ENCODE results near the gene FRAT1.
"Not testable (repeated sequence)": the region's sequence is repeated elsewhere in the genome, so short reads cannot be mapped to it uniquely, and the experiment has no call there.

Gene FRAT1, protein sequence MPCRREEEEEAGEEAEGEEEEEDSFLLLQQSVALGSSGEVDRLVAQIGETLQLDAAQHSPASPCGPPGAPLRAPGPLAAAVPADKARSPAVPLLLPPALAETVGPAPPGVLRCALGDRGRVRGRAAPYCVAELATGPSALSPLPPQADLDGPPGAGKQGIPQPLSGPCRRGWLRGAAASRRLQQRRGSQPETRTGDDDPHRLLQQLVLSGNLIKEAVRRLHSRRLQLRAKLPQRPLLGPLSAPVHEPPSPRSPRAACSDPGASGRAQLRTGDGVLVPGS

GRCh38 chr10:97318772-97319651, at the start of gene FRAT1:
Gene FRAT1 (plus strand): TSS chr10:97319271. CDS start chr10:97319454, 183 bp downstream.
- DNase-seq = peak; percentile 78 to 98 (median 89)
- intact Hi-C loops (cut with DNase I) = loop anchor here (1.0 to 5.0 kb wide), 3 partner anchors 15 to 37 kb away; partner anchors contain the start of genes ARHGAP19 and FRAT2

DNA sequence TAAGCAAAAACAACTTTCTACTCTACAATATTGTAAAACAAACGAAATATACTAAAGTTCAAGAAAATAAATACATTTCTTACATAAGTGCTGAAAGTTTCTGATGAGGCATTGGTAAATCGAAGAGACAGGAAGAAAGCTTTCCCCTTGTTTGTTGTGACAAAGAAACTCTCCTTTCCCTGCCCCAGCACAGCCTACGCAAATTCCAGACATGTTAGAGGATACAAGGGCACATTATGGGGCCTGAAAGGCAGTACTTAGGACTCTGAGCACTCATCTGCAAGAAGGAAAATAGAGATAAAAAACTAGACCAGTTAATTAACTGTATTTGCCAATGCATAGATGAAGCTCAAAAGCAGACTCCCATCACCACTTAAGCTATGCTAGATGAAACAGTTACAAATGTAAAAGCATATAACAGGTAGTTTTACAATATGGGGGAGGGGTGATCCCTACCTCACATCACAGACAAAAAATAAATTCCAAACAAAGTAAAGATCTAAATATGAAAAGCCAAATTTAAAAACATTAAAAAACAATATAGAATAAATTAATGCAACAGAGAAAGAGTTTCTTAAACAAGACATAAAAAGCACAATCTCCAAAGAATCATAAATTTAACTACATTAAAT, 48.4 kb upstream of the FRAT1 start:
- no peak for DNase-seq
- intact Hi-C loops (cut with DNase I) = no loop called here

GRCh38 chr10:97273700-97274099, 45.4 kb upstream of the FRAT1 start:
- intact Hi-C loops (cut with DNase I) = no loop called here
- no peak for DNase-seq

DNA sequence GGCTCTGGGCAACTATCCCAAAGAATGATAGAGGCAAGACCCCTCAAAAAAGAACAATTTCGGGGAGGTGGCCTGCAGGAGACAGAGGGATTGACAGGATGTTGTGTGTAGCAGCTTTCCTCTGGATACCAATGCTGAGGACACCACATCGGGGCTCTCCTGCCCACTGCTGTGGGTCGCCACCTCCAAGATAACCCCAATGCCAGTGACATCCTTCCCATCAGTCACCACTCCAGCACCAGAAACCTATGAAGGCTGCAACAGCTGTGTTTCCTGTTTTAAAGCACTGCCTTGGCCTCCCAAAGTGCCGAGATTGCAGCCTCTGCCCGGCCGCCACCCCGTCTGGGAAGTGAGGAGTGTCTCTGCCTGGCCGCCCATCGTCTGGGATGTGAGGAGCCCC, 44.2 kb upstream of the FRAT1 start:
- intact Hi-C loops (cut with DNase I) = no loop called here
- DNase-seq = no peak

GRCh38 chr10:97277551-97277950, 41.5 kb upstream of the FRAT1 start:
- DNase-seq = no peak
- intact Hi-C loops (cut with DNase I) = no loop called here

DNA sequence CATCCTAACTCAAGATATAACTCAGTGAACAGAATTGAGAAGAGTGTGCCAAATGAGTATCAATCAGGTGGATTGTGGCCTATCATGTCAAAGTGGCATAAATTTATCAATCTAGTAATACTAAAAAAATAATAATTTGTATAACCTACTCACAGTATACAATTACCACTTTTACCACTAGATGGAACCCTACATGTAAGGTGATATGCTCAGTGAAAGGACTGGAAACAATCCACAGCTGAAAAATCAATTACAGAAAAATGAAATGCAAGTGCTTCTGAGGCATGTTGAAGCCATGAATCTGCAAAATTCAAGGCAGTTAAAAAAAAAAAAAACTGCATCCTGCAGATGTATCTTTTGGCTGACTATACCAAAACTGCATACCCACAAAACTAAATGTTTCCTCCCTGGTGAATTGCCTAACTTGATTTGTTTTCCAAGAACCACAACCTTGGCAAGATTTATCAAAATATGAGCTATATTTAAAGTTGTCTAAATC, 40.5 kb upstream of the FRAT1 start:
- intact Hi-C loops (cut with DNase I) = loop anchor here (2.0 kb wide), 1 partner anchor 54 kb away; no protein-coding TSS in a partner anchor
- no peak for DNase-seq

DNA sequence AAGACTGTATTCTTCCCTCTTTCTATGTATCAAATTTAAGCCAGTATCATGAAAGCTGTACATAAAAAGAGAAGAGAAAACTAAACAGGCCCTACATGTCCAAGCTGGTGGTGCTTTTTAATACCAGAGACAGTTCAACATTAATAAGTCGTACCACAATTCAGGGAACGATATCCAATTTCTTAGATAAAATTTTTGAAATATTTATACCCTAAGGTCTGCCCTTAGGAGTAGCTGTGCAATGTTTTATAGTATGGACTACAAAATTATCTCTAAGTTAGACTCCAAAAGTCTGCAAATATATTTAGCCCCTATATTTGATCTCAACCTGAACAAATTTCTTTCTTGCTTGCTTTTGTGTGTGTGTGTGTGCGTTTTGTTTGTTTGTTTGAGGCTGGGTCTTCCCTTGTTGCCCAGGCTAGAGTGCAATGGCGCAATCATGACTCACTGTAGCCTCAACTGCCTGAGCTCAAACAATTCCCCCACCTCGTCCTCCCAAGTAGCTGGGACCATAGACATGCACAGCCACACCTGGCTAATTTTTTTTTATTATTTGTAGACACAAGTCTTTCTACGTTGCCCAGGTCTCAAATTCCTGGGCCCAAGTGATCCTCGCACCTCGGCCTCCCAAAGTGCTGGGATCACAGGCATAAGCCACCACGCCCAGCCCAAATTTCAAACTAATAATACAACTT, 39.8 kb upstream of the FRAT1 start:
- intact Hi-C loops (cut with DNase I) = loop anchor here (2.0 kb wide), 1 partner anchor 54 kb away; no protein-coding TSS in a partner anchor
- DNase-seq = no peak

- no peak for DNase-seq
- intact Hi-C loops (cut with DNase I) = loop anchor here (5.0 kb wide), 1 partner anchor 37 kb away; the partner anchor contains the start of gene FRAT1
Measured at GRCh38 chr10:97280783-97281182, 38.3 kb upstream of the FRAT1 start.

GRCh38 chr10:97290076-97290475, 29.0 kb upstream of the FRAT1 start:
- not testable (repeated sequence) for DNase-seq
- intact Hi-C loops (cut with DNase I) = loop anchor here (5.0 kb wide), 1 partner anchor 42 kb away; the partner anchor contains the start of gene FRAT2

DNA sequence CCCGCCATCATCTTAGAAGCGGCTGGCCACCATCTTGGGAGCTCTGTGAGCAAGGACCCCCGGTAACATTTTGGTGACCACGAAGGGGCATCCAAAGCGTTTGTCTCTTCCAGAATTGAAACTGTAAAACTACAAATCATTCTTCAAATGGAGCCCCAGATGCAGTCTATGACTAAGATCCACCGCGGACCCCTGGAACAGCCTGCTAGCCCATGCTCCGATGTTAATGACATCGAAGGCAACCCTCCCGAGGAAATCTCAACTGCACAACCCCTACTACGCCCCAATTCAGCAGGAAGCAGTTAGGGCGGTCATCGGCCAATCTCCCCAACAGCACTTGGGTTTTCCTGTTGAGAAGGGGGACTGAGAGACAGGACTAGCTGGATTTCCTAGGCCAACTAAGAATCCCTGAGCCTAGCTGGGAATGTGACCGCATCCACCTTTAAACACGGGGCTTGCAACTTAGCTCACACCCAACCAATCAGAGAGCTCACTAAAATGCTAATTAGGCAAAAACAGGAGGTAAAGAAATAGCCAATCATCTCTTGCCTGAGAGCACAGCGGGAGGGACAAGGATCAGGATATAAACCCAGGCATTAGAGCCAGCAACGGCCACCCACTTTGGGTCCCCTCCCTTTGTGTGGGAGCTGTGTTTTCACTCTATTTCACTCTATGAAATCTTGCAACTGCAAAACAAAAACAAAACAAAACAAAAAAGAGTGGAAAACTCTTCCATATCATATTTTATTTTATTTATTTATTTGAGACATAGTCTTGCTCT, 28.3 kb upstream of the FRAT1 start:
- DNase-seq = not testable (repeated sequence)
- intact Hi-C loops (cut with DNase I) = loop anchor here (5.0 kb wide), 1 partner anchor 42 kb away; the partner anchor contains the start of gene FRAT2

GRCh38 chr10:97291357-97292096, 27.5 kb upstream of the FRAT1 start:
- intact Hi-C loops (cut with DNase I) = loop anchor here (2.0 to 5.0 kb wide), 2 partner anchors 27 to 41 kb away; partner anchors contain the start of genes FRAT1 and FRAT2

GRCh38 chr10:97292097-97292861, 26.8 kb upstream of the FRAT1 start, which contains the start of gene ARHGAP19:
Gene ARHGAP19 (minus strand): TSS chr10:97292637. CDS start chr10:97292627, 10 bp downstream.
- peak; percentile 87 to 99 (median 92) for DNase-seq
- intact Hi-C loops (cut with DNase I) = loop anchor here (2.0 to 5.0 kb wide), 2 partner anchors 27 to 40 kb away; partner anchors contain the start of genes FRAT1 and FRAT2

More at GRCh38 chr10:97291357-97292096, 27.5 kb upstream of the FRAT1 start:
- no peak for DNase-seq

- DNase-seq = no peak
- intact Hi-C loops (cut with DNase I) = loop anchor here (2.0 to 5.0 kb wide), 2 partner anchors 26 to 39 kb away; partner anchors contain the start of genes FRAT1 and FRAT2
Measured at GRCh38 chr10:97292862-97293198, 26.2 kb upstream of the FRAT1 start.

DNA sequence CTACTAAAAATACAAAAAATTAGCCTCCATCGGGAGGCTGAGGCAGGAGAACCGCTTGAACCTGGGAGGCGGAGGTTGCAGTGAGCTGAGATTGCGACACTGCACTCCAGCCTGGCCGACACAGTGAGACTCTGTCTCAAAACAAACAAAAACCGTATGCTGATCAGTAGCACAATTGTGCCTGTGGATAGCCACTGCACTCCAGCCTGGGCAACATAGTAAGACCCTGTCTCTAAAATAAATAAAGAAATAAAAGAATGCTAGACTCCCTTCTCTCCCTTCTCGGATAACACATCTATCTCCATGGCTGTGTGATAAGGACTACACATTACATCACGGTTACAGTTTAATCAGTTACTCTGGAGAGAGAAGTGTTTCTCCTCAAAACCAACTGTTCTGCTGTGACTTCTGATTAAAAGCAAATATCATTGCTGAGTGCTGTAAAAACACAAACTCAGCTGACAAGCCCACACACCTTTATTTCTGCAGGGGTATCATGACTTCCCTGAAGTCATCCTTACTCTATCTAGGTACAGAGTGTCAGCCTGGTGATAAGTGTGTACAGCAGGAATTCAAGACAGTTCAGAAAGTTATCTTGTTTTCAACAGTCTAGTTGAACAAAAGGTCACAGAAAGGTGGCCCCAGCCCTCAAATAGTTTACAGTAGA, 21.4 kb upstream of the FRAT1 start:
- intact Hi-C loops (cut with DNase I) = no loop called here
- no peak for DNase-seq

- no peak for DNase-seq
- intact Hi-C loops (cut with DNase I) = no loop called here
Measured at GRCh38 chr10:97298223-97298571, 20.9 kb upstream of the FRAT1 start.

DNA sequence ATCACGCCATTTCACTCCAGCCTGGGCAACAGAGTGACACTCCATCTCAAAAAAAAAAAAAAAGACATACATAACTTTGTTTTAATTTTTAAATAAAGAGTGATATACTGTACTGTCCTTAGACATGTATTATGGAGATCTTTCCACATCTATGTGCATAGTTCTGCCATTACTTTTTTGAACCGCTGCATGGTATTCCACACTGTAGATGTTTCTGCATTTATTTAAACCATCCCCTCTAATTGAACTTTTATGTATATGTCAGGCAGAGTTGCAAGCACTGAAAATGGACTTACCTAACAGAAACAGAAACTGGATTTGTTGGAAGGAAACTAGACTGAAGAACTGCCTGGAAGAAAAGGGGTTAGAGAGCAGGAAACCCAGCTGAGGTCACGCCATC, 18.1 kb upstream of the FRAT1 start:
- intact Hi-C loops (cut with DNase I) = no loop called here
- no peak for DNase-seq

Measured in posterior cingulate gyrus (tissue), 11 donors.